Occipital lobe (tissue), 1 donor: ENCODE measurements around the gene OR2J3. TPM values are rescaled to one million over a fixed set of nuclear protein-coding genes. Genes with fewer than 3 reads are reported as not detected.

ENCODE experiments used
- total RNA-seq: library from RNA; depleted of rRNA; stranded (reverse); fragments of >200 nt; gene quantifications from one replicate; pipeline ENCODE4 v1.2.3, GENCODE V29; 2014

The OR2J3 gene
- total RNA-seq, 1 donor from 2014 or later: not detected

Other genes starting within 250 kb of the OR2J3 start
- 65.2 TPM for gene TRIM27, start 184.1 kb upstream of the OR2J3 start, total RNA-seq
- 8.9 TPM for gene ZNF311, start 102.7 kb upstream of the OR2J3 start, total RNA-seq
- gene OR2W1, start 62.9 kb upstream of the OR2J3 start, total RNA-seq: not detected
- gene OR2B3, start 20.7 kb upstream of the OR2J3 start, total RNA-seq: not detected
- not detected for gene OR2J1, start 8.6 kb upstream of the OR2J3 start, total RNA-seq
- gene OR2J2, start 62.8 kb downstream of the OR2J3 start, total RNA-seq: not detected
- gene OR14J1, start 193.6 kb downstream of the OR2J3 start, total RNA-seq: under 0.01 TPM